Sigmoid colon (tissue), 7 donors: ENCODE results near the gene SNX8. TPM values are rescaled to one million over a fixed set of nuclear protein-coding genes. Genes with fewer than 3 reads are reported as not detected.
"Not testable (repeated sequence)": the region's sequence is repeated elsewhere in the genome, so short reads cannot be mapped to it uniquely, and the experiment has no call there.

Experiments
- DNase-seq: peaks from one replicate; pipeline ENCODE4 v3.0.0-alpha.2; 2019
- H3K27ac ChIP-seq, 4 donors: fragments of 200-600 bp; sonication (generic); one replicate each; pipeline ENCODE4 v1.5.1; 2016 to 2019; ENCODE audit warnings: mild to moderate bottlenecking in 1 of 4
- H3K27me3 ChIP-seq, 3 donors: fragments of 200-600 bp; sonication (generic); one replicate each; pipeline ENCODE4 v1.5.1; 2019; ENCODE audit warnings: mild to moderate bottlenecking in 1 of 3
- H3K36me3 ChIP-seq, 4 donors: fragments of 200-600 bp; sonication (generic); one replicate each; pipeline ENCODE4 v1.5.1; 2016 to 2019
- H3K4me1 ChIP-seq, 4 donors: fragments of 200-600 bp; sonication (generic); one replicate each; pipeline ENCODE4 v1.5.1; 2017 to 2019
- H3K4me3 ChIP-seq, 4 donors: fragments of 200-600 bp; sonication (generic); one replicate each; pipeline ENCODE4 v1.5.1; 2017 to 2019; ENCODE audit warnings: mild to moderate bottlenecking in 2 of 4, moderate library complexity in 1 of 4
- H3K9me3 ChIP-seq, 4 donors: fragments of 200-600 bp in 3 of 4; sonication (generic) in 3 of 4; one replicate each; pipeline versions ENCODE4 v1.5.1 to v1.6.1; 2013 to 2019
- EP300 ChIP-seq, 4 donors: sonication (generic); formaldehyde crosslinking; IDR thresholded peaks; one replicate each; pipeline ENCODE4 v1.6.1; 2017; ENCODE audit warnings: antibody characterized with exemption in 4 of 4
- POLR2A ChIP-seq, 2 donors: fragments of 450-650 bp; IDR thresholded peaks; one replicate each; pipeline ENCODE4 v1.6.1; 2016; ENCODE audit warnings: antibody characterized with exemption in 2 of 2, mild to moderate bottlenecking in 2 of 2, moderate library complexity in 2 of 2
- POLR2AphosphoS5 ChIP-seq, 4 donors: sonication (generic); formaldehyde crosslinking; IDR thresholded peaks; one replicate each; pipeline ENCODE4 v1.6.1; 2017; ENCODE audit warnings: antibody characterized with exemption in 4 of 4
- WGBS, 2 donors: extraction: QIAGEN DNeasy Blood & Tissue Kit; methylation state at CpG; one replicate each; pipeline ENCODE4 v1.1.7; 2013; 5-methylcytosine and 5-hydroxymethylcytosine counted together
- intact Hi-C: fragments of 100-400 bp; cut with DNase I; formaldehyde crosslinking; loops from one replicate; pipeline ENCODE4 v1.15.1; 2023
- polyA plus RNA-seq, 3 donors: library from polyadenylated mRNA; stranded (reverse); fragments of 200-250 nt; gene quantifications; one replicate each; pipeline ENCODE4 v1.2.3, GENCODE V29; 2013
- total RNA-seq, 4 donors: library from RNA; depleted of rRNA; stranded (reverse); fragments of >200 nt; gene quantifications; one replicate each; pipeline ENCODE4 v1.1.0, GENCODE V29; 2016
- TF ChIP-seq, protein P1 (sequence below), 4 experiments: fragments of 450-650 bp in 3 of 4; fragments of 200-600 bp in 1 of 4; IDR thresholded peaks; one replicate each; pipeline ENCODE4 v1.5.1; 2016 to 2019; ENCODE audit warnings: antibody characterized with exemption in 4 of 4, mild to moderate bottlenecking in 3 of 4, moderate library complexity in 2 of 4
- donor health status: healthy with polysubstance abuse.
- donor health status: Bipolar disorder and iron deficiency.
- donor health status: healthy.

Gene SNX8
- total and polyA plus RNA-seq, 7 donors: 5.3 to 23.1 (median 10.2) TPM

DNA sequence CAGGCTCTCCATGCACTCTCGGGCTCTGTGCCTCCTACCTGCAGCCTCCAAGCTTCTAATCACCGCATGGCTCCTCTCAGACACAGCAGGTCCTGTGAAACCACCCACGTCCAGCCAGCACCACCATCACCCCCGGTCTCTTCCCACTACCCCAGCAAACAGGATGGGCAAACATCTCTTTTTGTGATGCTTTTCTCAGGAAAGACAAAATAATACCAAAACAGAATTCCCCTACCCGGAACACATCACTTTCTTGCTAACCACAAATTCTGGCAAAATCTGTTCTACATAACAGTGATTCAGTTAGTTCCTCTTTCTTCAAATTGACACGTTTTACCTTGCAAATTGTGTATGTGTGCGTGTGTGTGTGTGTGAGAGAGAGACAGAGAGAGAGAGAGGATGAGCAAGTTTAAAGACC lies 6.5 kb downstream of the SNX8 start:
- Histone ChIP-seq H3K27me3 (no peaks in the 10 kb centered on the region), H3K36me3 (no peaks in the 10 kb centered on the region), H3K27ac (no peak overlapping the region), H3K4me1 (peaks cover 0 to 8% (median 0%) of the 10 kb centered on the region in 4 donors), H3K9me3 (no peaks in the 10 kb centered on the region), H3K4me3 (no peak overlapping the region)
- intact Hi-C loops: no loop called here
- 56 to 87% methylated on average over 7 of the region's 7 CpGs for WGBS, 2 donors
- no peak for DNase-seq
- TF ChIP-seq POLR2A (IDR thresholded peaks at IDR 0.05): no peak
- no peak for TF ChIP-seq POLR2AphosphoS5 (IDR thresholded peaks at IDR 0.05)
- TF ChIP-seq, protein P1, sequence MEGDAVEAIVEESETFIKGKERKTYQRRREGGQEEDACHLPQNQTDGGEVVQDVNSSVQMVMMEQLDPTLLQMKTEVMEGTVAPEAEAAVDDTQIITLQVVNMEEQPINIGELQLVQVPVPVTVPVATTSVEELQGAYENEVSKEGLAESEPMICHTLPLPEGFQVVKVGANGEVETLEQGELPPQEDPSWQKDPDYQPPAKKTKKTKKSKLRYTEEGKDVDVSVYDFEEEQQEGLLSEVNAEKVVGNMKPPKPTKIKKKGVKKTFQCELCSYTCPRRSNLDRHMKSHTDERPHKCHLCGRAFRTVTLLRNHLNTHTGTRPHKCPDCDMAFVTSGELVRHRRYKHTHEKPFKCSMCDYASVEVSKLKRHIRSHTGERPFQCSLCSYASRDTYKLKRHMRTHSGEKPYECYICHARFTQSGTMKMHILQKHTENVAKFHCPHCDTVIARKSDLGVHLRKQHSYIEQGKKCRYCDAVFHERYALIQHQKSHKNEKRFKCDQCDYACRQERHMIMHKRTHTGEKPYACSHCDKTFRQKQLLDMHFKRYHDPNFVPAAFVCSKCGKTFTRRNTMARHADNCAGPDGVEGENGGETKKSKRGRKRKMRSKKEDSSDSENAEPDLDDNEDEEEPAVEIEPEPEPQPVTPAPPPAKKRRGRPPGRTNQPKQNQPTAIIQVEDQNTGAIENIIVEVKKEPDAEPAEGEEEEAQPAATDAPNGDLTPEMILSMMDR (IDR thresholded peaks at IDR 0.05): no peak

- 88 to 94% methylated on average over 6 of the region's 6 CpGs for WGBS, 2 donors
- no peaks in the 10 kb centered on the region for H3K9me3 ChIP-seq
- no peaks in the 10 kb centered on the region for H3K27me3 ChIP-seq
- H3K4me3 ChIP-seq: no peak overlapping the region
- no peak for DNase-seq
- intact Hi-C loops: no loop called here
- no peak for TF ChIP-seq POLR2AphosphoS5 (IDR thresholded peaks at IDR 0.05)
- TF ChIP-seq, protein P1 (IDR thresholded peaks at IDR 0.05): no peak
- no peak for TF ChIP-seq POLR2A (IDR thresholded peaks at IDR 0.05)
- no peak for TF ChIP-seq EP300 (IDR thresholded peaks at IDR 0.05)
- H3K27ac ChIP-seq: no peak overlapping the region
- peaks cover 0 to 8% (median 0%) of the 10 kb centered on the region in 4 donors for H3K4me1 ChIP-seq
- H3K36me3 ChIP-seq: no peaks in the 10 kb centered on the region
These were observed 7.6 kb downstream of the SNX8 start for GRCh38 chr7:2306688-2307087.

- H3K27me3 ChIP-seq, intact Hi-C loops, H3K36me3 ChIP-seq, H3K4me3 ChIP-seq, H3K4me1 ChIP-seq, DNase-seq, H3K9me3 ChIP-seq: not testable (repeated sequence)
- H3K27ac ChIP-seq: peak overlapping the region in 1 of 4 donors; percentile 18
- WGBS, 2 donors: 89 to 92% methylated on average over 6 of the region's 6 CpGs
These were observed 9.0 kb downstream of the SNX8 start for GRCh38 chr7:2305258-2305657.

GRCh38 chr7:2303520-2303919 lies 10.7 kb downstream of the SNX8 start:
- H3K4me3 ChIP-seq, H3K36me3 ChIP-seq, DNase-seq, H3K4me1 ChIP-seq, intact Hi-C loops, H3K9me3 ChIP-seq, H3K27me3 ChIP-seq, H3K27ac ChIP-seq: not testable (repeated sequence)
- WGBS, 2 donors: 86 to 91% methylated on average over 7 of the region's 7 CpGs

DNA sequence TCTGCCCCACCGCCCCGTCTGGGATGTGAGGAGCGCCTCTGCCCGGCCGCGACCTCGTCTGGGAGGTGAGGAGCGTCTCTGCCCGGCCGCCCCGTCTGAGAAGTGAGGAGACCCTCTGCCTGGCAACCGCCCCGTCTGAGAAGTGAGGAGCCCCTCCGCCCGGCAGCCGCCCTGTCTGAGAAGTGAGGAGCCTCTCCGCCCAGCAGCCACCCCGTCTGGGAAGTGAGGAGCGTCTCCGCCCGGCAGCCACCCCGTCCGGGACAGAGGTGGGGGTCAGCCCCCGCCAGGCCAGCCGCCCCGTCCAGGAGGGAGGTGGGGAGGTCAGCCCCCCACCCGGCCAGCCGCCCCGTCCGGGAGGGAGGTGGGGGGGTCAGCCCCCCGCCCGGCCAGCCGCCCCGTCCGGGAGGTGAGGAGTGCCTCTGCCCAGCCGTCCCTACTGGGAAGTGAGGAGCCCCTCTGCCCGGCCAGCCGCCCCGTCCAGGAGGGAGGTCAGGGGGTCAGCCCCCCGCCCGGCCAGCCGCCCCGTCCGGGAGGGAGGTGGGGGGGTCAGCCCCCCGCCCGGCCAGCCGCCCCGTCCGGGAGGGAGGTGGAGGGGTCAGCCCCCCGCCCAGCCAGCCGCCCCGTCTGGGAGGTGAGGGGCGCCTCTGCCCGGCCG lies 11.4 kb downstream of the SNX8 start:
- not testable (repeated sequence) for H3K9me3 ChIP-seq, H3K27me3 ChIP-seq, H3K4me3 ChIP-seq

GRCh38 chr7:2301511-2301863 lies 12.8 kb downstream of the SNX8 start:
- Histone ChIP-seq H3K4me1 (peaks cover 0 to 8% (median 0%) of the 10 kb centered on the region in 4 donors), H3K36me3 (no peaks in the 10 kb centered on the region), H3K27me3 (no peaks in the 10 kb centered on the region), H3K9me3 (no peaks in the 10 kb centered on the region), H3K4me3 (no peak overlapping the region), H3K27ac (no peak overlapping the region)
- intact Hi-C loops: no loop called here
- 92 to 93% methylated on average over 6 of the region's 6 CpGs for WGBS, 2 donors
- TF ChIP-seq POLR2AphosphoS5 (IDR thresholded peaks at IDR 0.05) (no peak), EP300 (IDR thresholded peaks at IDR 0.05) (no peak), POLR2A (IDR thresholded peaks at IDR 0.05) (no peak)
- TF ChIP-seq, protein P1 (IDR thresholded peaks at IDR 0.05): no peak
- no peak for DNase-seq

More for the DNA sequence above, 11.4 kb downstream of the SNX8 start:
- H3K4me1 ChIP-seq, H3K36me3 ChIP-seq, DNase-seq, H3K27ac ChIP-seq, intact Hi-C loops: not testable (repeated sequence)
- 94 to 97% methylated on average over 49 to 55 of the region's 55 CpGs for WGBS, 2 donors
